ENCODE results near the gene CDKN2B. TPM values are rescaled to one million over a fixed set of nuclear protein-coding genes. Genes with fewer than 3 reads are reported as not detected.

Gene CDKN2B
- total and polyA plus RNA-seq, 2 of the 13 experiments (the other 11 are each of a cell fraction or from before 2014, with no cell fraction given) = 1.4 to 1.5 TPM

- BruUV-seq (replicated peaks) = no TSS peak
- no peak for FAIRE-seq
- H4K20me1 ChIP-seq (ENCODE audit: insufficient read depth, low read length) = no peaks in the 10 kb centered on the region
- 0% methylated on average over 1 of the region's 1 CpG for WGBS (ENCODE audit: low lambda C conversion rate)
- no peak overlapping the region for H3K4me3 ChIP-seq (replicated peaks in 1 of 3; ENCODE audit: insufficient read depth in 1 of 3, low read depth in 2 of 3, low read length in 3 of 3)
- POLR2A ChIA-PET = no interaction called here
- no peak overlapping the region for H2AFZ ChIP-seq (ENCODE audit: low read length)
- ATAC-seq = no peak
- H3K4me1 ChIP-seq (ENCODE audit: insufficient read depth, low read length) = peaks cover 6% of the 10 kb centered on the region; the same call in 1 of the 2 replicates
- no peaks in the 10 kb centered on the region for H3K9me3 ChIP-seq (ENCODE audit: low read length)
- intact Hi-C loops (cut with micrococcal nuclease; ENCODE audit: unreplicated experiment) (no loop called here), in situ Hi-C loops (cut with HindIII; ENCODE audit: extremely low pct_ligation_motif_present, low pct_unique_long_range_greater_than_20kb) (loop anchor here (10.0 kb wide), 1 partner anchor 193 kb away; no protein-coding TSS in a partner anchor)
- H3K27me3 ChIP-seq (ENCODE audit: control insufficient read depth in 1 of 2, insufficient read depth in 2 of 2, low read length in 2 of 2) = no peaks in the 10 kb centered on the region
- no peaks in the 10 kb centered on the region for H3K36me3 ChIP-seq (replicated peaks in 1 of 2; ENCODE audit: control insufficient read depth in 1 of 2, insufficient read depth in 2 of 2, low read length in 2 of 2)
- H3K27ac ChIP-seq (ENCODE audit: extremely low read length, insufficient read depth, low read length) = no peak overlapping the region
- CTCF ChIA-PET (ENCODE audit: low intra/inter-chr PET ratio, low total read pairs) = no interaction called here
- no peaks in the 10 kb centered on the region for H3K79me2 ChIP-seq (ENCODE audit: insufficient read depth, low read length)
- no peak overlapping the region for H3K9ac ChIP-seq (ENCODE audit: insufficient read depth, low read depth, low read length)
- TF ChIP-seq SIX4 (CRISPR knock-in tag; IDR thresholded peaks at IDR 0.05) = no peak
- no peak for TF ChIP-seq ZFP37 (CRISPR knock-in tag; IDR thresholded peaks at IDR 0.05; ENCODE audit: borderline replicate concordance)
- no peak for DNase-seq (ENCODE audit: low spot score)
- no peak overlapping the region for H3K4me2 ChIP-seq (ENCODE audit: low read depth, low read length)
These were observed 32.7 kb upstream of the CDKN2B start for GRCh38 chr9:22041775-22042174.

GRCh38 chr9:22041344-22041743 lies 32.2 kb upstream of the CDKN2B start:
- no peaks in the 10 kb centered on the region for H3K36me3 ChIP-seq (replicated peaks in 1 of 2; ENCODE audit: control insufficient read depth in 1 of 2, insufficient read depth in 2 of 2, low read length in 2 of 2)
- no peaks in the 10 kb centered on the region for H3K27me3 ChIP-seq (ENCODE audit: control insufficient read depth in 1 of 2, insufficient read depth in 2 of 2, low read length in 2 of 2)
- DNase-seq (ENCODE audit: low spot score) = no peak
- in situ Hi-C loops (cut with HindIII; ENCODE audit: extremely low pct_ligation_motif_present, low pct_unique_long_range_greater_than_20kb) = loop anchor here (10.0 kb wide), 1 partner anchor 193 kb away; no protein-coding TSS in a partner anchor
- H4K20me1 ChIP-seq (ENCODE audit: insufficient read depth, low read length) = no peaks in the 10 kb centered on the region
- H3K27ac ChIP-seq (ENCODE audit: extremely low read length, insufficient read depth, low read length) = no peak overlapping the region
- H3K4me3 ChIP-seq (replicated peaks in 1 of 3; ENCODE audit: insufficient read depth in 1 of 3, low read depth in 2 of 3, low read length in 3 of 3) = no peak overlapping the region
- FAIRE-seq = no peak
- CTCF ChIA-PET (ENCODE audit: low intra/inter-chr PET ratio, low total read pairs) = no interaction called here
- H3K4me1 ChIP-seq (ENCODE audit: insufficient read depth, low read length) = peaks cover 6% of the 10 kb centered on the region; the same call in 1 of the 2 replicates
- WGBS (ENCODE audit: low lambda C conversion rate) = 0% methylated on average over 1 of the region's 1 CpG
- H3K4me2 ChIP-seq (ENCODE audit: low read depth, low read length) = no peak overlapping the region
- no peaks in the 10 kb centered on the region for H3K9me3 ChIP-seq (ENCODE audit: low read length)
- POLR2A ChIA-PET = no interaction called here
- no peak for ATAC-seq
- no peak overlapping the region for H2AFZ ChIP-seq (ENCODE audit: low read length)
- intact Hi-C loops (cut with micrococcal nuclease; ENCODE audit: unreplicated experiment) = no loop called here
- no TSS peak for BruUV-seq (replicated peaks)
- no peak for TF ChIP-seq ZNF24 (IDR thresholded peaks at IDR 0.05)
- no peak for TF ChIP-seq ZNF124 (CRISPR knock-in tag; IDR thresholded peaks at IDR 0.05)
- no peak for TF ChIP-seq ZNF33A (CRISPR knock-in tag; IDR thresholded peaks at IDR 0.05; ENCODE audit: borderline replicate concordance)
- TF ChIP-seq ZNF512B (CRISPR knock-in tag; IDR thresholded peaks at IDR 0.05; ENCODE audit: borderline replicate concordance) = no peak
- no peak for TF ChIP-seq ZNF660 (CRISPR knock-in tag; IDR thresholded peaks at IDR 0.05; ENCODE audit: borderline replicate concordance, low read depth)
- TF ChIP-seq ZNF234 (CRISPR knock-in tag; conservative IDR thresholded peaks at IDR 0.05) = no peak
- no peak for TF ChIP-seq ZNF644 (CRISPR knock-in tag; IDR thresholded peaks at IDR 0.05; ENCODE audit: low read depth)
- no peak for TF ChIP-seq ZNF597 (CRISPR knock-in tag; IDR thresholded peaks at IDR 0.05)
- no peak for TF ChIP-seq DRAP1 (CRISPR knock-in tag; IDR thresholded peaks at IDR 0.05)
- H3K79me2 ChIP-seq (ENCODE audit: insufficient read depth, low read length) = no peaks in the 10 kb centered on the region
- no peak overlapping the region for H3K9ac ChIP-seq (ENCODE audit: insufficient read depth, low read depth, low read length)
